Activated T-cell treated with anti-CD3 and anti-CD28 coated beads, Interleukin-2, amount 50 U/mL, for 4 hours (primary cell): ENCODE measurements around the gene PCIF1. TPM values are rescaled to one million over a fixed set of nuclear protein-coding genes. Genes with fewer than 3 reads are reported as not detected.
"Not testable (repeated sequence)": the region's sequence is repeated elsewhere in the genome, so short reads cannot be mapped to it uniquely, and the experiment has no call there.

Experiments used
- ATAC-seq, 2 donors: fragments of 200-7000 bp; cut with Tn5 transposase; one replicate each; pipeline ENCODE4 v1.10.0; 2021
- DNase-seq: peaks from one replicate; pipeline ENCODE4 v3.0.0-alpha.2; 2020
- H3K27me3 Mint-ChIP-seq: one replicate; pipeline ENCODE4 v1.8.0; 2021; ENCODE audit warnings: low read depth, mixed read lengths
- H3K36me3 Mint-ChIP-seq: one replicate; pipeline ENCODE4 v1.8.0; 2022; ENCODE audit warnings: mixed read lengths; ENCODE audit not compliant: insufficient read depth
- H3K4me1 Mint-ChIP-seq: one replicate; pipeline ENCODE4 v1.8.0; 2021; ENCODE audit warnings: low read depth, mixed read lengths
- H3K4me3 Mint-ChIP-seq: one replicate; pipeline ENCODE4 v1.8.0; 2021; ENCODE audit warnings: mild to moderate bottlenecking, moderate library complexity, mixed read lengths
- H3K9me3 Mint-ChIP-seq: one replicate; pipeline ENCODE4 v1.8.0; 2021; ENCODE audit warnings: mixed read lengths
- total RNA-seq, 3 donors: library from RNA; stranded (reverse); gene quantifications; one replicate each; pipeline ENCODE4 v1.2.1, GENCODE V29; 2021

PCIF1 gene
- total RNA-seq, 3 donors from 2014 or later, result 24.4 to 28.9 (median 28.4) TPM

DNA sequence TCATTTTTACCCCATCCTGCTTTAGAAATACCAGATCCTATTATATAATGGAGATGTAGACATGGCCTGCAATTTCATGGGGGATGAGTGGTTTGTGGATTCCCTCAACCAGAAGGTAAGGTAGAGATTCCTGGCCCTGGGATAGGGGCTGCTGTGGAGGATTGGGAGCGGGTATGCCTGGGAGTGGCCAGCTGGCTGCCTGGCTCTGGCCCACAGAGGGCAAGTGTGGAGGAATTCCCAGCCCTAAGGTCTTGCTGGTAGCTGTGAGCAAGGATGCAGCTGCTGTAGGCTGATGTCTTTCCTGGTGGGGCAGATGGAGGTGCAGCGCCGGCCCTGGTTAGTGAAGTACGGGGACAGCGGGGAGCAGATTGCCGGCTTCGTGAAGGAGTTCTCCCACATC, 36.8 kb upstream of the PCIF1 start:
- H3K4me1 Mint-ChIP-seq, result peaks cover 16% of the 10 kb centered on the region
- DNase-seq (no peak), ATAC-seq (no peak)
- peaks cover 22% of the 10 kb centered on the region for H3K36me3 Mint-ChIP-seq
- no peaks in the 10 kb centered on the region for H3K9me3 Mint-ChIP-seq
- no peaks in the 10 kb centered on the region for H3K27me3 Mint-ChIP-seq
- no peak overlapping the region for H3K4me3 Mint-ChIP-seq

- no peaks in the 10 kb centered on the region for H3K27me3 Mint-ChIP-seq
- no peaks in the 10 kb centered on the region for H3K9me3 Mint-ChIP-seq
- H3K4me1 Mint-ChIP-seq, result peaks cover 10% of the 10 kb centered on the region
- peaks cover 22% of the 10 kb centered on the region for H3K36me3 Mint-ChIP-seq
- H3K4me3 Mint-ChIP-seq, result no peak overlapping the region
- ATAC-seq (no peak), DNase-seq (no peak)
Measured at GRCh38 chr20:45898285-45898684, 36.2 kb upstream of the PCIF1 start.

- no peak for ATAC-seq
- H3K4me1 Mint-ChIP-seq, result peaks cover 2% of the 10 kb centered on the region
- H3K36me3 Mint-ChIP-seq, result peaks cover 17% of the 10 kb centered on the region
- H3K27me3 Mint-ChIP-seq, result no peaks in the 10 kb centered on the region
- no peak for DNase-seq
- H3K9me3 Mint-ChIP-seq, result no peaks in the 10 kb centered on the region
- no peak overlapping the region for H3K4me3 Mint-ChIP-seq
Measured at GRCh38 chr20:45899046-45899835, 35.2 kb upstream of the PCIF1 start.

DNA sequence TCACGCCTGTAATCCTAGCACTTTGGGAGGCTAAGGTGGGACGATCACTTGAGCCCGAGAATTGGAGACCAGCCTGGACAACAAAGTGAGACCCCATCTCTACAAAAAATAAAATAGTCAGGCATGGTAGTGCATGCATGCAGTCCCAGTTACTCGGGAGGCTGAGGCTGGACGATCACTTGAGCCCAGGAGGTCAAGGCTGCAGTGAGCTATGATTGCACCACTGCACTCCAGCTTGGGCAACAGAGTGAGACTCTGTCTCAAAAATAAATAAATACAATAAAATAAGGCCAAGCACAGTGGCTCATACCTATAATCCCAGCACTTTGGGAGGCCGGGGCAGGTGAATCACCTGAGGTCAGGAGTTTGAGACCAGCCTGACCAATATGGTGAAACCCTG, 33.2 kb upstream of the PCIF1 start:
- H3K36me3 Mint-ChIP-seq, result peaks cover 16% of the 10 kb centered on the region
- not testable (repeated sequence) for H3K4me3 Mint-ChIP-seq, DNase-seq, H3K9me3 Mint-ChIP-seq, ATAC-seq, H3K4me1 Mint-ChIP-seq, H3K27me3 Mint-ChIP-seq

DNA sequence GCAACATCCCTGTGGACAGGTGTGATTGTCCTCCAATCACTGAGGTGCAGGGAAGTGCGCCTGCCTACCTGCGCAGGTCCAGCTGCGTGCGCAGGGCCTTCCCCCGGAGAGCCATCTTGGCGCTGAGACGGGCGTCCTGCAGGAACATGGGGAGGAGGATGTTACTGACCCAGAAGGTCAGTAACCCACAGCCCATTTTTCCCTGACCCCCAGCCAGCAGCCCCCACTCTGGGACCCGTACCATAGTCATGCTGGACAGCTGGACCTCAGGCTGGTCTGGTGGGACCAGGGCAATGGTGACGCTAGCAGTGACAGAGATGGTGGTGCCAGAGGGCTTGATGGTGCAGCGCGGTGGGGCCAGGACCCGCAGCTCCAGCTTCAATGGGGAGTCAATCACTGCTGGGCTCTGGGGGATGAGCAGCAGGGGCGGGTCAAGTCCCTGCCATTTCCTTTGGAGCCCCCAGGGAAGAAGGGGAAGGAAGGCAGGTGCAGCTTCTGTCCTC, 32.2 kb upstream of the PCIF1 start:
- Mint-ChIP-seq H3K4me1 (no peaks in the 10 kb centered on the region), H3K9me3 (no peaks in the 10 kb centered on the region), H3K27me3 (no peaks in the 10 kb centered on the region), H3K36me3 (peaks cover 14% of the 10 kb centered on the region), H3K4me3 (no peak overlapping the region)
- ATAC-seq, result no peak
- DNase-seq, result no peak

DNA sequence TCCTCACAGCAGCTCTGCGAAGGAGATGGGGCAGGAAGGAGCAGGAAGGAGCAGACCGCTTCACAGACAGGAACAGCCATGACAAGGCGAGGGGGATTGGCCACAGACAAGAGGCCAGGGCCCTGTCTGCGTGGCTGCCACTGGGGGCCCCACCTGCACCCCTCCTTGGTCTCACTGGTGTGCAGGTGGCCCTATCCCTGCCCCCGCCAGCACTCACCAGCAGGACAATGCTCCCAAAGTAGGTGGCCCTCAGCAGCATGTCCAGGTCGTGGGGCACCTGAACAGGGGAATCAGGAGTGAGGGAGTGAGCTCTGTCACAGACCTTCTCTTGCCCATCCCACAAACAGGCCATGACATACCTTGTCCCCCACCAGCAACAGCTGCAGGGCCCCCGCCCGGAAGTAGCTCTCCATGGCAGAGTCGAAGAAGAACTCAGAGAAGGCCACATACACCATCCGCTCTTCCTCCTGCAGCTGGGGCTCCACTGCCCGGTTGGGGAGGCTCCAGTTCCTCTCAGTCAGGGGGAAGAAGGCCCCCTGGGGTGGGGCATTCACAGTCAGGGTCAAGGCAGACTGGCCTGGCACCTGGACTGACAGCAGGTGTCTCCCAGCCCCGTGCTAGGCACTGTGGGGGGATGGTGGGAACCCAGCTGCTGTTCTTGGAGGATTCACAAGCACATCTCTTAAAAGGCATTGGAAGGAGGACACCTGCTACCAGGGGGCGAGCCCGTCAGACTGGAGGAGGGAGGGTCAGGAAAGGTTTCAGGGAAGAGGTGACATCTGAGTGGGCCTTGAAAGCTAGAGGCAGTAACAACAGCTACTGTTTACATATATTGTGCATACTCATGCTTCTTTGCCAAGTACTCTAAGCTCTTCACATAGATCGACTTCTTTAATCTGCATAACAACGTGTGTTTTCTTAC, 29.6 kb upstream of the PCIF1 start:
- Mint-ChIP-seq H3K27me3 (no peaks in the 10 kb centered on the region), H3K36me3 (no peaks in the 10 kb centered on the region), H3K4me1 (no peaks in the 10 kb centered on the region), H3K4me3 (no peak overlapping the region), H3K9me3 (no peaks in the 10 kb centered on the region)
- ATAC-seq (no peak), DNase-seq (no peak)

DNA sequence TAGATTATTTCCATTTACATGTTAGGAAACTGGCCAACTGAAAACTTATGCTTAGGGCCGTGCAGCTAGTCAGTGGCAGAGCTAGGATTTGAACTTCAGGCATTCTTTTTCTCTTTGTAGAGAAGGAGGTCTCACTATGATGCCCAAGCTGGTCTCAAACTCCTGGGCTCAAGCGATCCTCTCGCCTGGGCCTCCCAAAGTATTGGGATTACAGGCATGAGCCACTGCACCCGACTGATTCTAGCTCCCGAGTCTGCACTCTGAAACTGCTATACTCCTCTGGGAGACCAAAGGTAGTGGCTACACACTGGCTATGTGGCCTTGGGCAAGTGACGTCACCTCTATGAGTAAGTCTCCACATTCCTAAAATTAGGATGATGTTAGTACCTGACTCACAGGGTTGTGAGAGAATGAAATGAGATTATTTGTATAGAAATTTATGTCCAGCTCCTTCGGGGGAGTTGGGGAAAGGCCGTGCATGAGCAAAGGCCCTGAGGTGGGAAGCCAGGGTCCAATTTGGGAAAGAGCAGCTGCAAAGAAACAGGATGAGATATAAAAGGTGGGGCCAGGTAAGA, 28.9 kb upstream of the PCIF1 start:
- Mint-ChIP-seq H3K27me3 (no peaks in the 10 kb centered on the region), H3K9me3 (no peaks in the 10 kb centered on the region), H3K4me3 (no peak overlapping the region), H3K4me1 (peaks cover 1% of the 10 kb centered on the region), H3K36me3 (no peaks in the 10 kb centered on the region)
- no peak for DNase-seq
- no peak for ATAC-seq

DNA sequence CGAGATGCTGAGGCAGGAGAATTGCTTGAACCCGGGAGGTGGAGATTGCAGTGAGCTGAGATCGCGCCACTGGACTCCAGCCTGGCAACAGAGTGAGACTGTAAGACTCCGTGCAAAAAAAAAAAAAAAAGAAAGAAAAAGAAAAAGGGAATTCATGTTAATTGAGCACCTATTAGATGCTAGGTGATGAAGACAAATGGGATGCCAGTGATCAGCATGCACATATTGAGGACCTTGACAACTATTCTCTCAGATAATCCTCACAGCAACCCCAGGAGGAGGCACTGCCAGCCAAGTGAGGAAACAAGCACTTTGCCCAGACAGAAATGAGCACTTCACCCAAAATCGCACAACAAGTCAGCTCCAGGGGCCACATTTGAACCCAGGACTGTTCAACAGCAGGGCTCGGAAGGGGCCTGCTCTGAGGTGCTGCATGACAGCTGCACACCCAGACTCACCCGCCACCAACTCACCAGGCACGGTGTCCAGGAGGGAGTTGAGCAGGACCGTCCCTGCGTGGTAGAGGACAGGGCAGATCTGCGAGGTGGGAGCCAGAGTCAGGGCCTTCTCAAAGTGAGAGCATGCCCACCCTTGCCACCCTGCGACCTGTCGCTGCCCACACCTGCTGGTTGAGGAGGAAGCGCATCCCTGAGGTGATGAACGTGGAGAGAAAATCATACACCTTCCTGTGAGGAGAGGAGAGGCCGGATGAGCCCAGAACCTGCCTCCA, 27.1 kb upstream of the PCIF1 start:
- Mint-ChIP-seq H3K27me3 (no peaks in the 10 kb centered on the region), H3K9me3 (no peaks in the 10 kb centered on the region), H3K4me1 (peaks cover 14% of the 10 kb centered on the region), H3K4me3 (no peak overlapping the region), H3K36me3 (no peaks in the 10 kb centered on the region)
- DNase-seq (no peak), ATAC-seq (no peak)

DNA sequence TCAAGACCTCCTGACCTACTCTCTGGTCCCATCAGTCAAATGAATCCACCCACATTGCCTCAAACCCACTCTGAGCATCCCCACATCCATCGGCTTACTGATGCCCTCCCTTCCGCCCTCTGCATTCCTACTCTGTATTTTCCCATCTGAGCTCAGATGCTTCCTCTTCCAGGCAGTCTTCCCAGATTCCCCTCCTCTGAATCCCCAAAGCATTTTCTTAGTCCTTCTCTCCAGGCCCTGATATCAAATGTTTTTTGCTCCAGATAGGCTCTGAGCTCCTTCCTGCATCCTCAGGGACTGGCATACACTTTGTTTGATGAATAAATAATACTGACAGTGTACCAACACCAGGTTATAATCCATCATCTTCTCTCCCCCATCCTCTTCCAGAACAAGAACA, 26.4 kb upstream of the PCIF1 start:
- no peak for DNase-seq
- Mint-ChIP-seq H3K36me3 (no peaks in the 10 kb centered on the region), H3K27me3 (peaks cover 1% of the 10 kb centered on the region), H3K9me3 (no peaks in the 10 kb centered on the region), H3K4me1 (peaks cover 16% of the 10 kb centered on the region), H3K4me3 (no peak overlapping the region)
- ATAC-seq, result no peak

GRCh38 chr20:45909336-45909808, 25.1 kb upstream of the PCIF1 start:
- ATAC-seq (no peak), DNase-seq (no peak)
- H3K9me3 Mint-ChIP-seq, result no peaks in the 10 kb centered on the region
- H3K27me3 Mint-ChIP-seq, result peaks cover 5% of the 10 kb centered on the region
- H3K4me1 Mint-ChIP-seq, result peaks cover 17% of the 10 kb centered on the region
- no peak overlapping the region for H3K4me3 Mint-ChIP-seq
- no peaks in the 10 kb centered on the region for H3K36me3 Mint-ChIP-seq

DNA sequence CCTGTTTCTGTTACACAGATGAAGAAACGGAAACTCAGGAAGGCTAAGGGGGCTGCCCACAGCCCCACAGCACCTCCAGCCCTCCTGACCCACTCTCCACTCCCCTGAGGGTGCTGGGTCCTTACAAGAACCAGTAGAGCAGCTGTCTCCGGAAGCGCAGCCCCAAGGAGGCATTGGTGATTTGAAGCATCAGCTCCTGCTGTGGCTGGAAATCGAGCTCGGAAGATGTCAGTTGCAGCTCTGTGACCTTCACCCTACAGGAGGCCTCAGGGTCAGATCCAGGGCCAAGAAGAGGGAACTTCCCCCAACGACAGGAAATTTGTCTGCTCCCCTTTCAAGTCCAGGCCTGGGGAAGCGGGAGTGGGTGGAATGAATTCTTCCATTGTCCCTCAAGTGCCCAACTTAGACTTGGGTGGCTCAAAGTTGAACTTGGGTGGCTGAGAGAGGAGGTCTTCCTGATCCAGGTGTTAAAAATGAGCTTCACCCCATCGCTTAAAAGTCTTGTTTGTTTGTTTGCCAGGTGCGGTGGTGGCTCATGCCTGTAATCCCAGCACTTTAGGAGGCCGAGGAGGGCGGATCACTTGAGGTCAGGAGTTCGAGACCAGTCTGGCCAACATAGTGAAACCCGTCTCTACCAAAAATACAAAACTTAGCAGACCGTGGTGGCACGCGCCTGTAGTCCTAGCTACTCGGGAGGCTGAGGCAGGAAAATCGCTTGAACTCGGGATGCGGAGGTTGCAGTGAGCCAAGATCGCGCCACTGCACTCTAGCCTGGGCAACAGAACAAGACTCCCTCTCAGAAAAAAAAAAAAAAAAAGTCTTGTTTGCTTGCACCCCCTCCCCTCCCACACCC, 24.4 kb upstream of the PCIF1 start:
- DNase-seq (no peak), ATAC-seq (no peak)
- Mint-ChIP-seq H3K9me3 (no peaks in the 10 kb centered on the region), H3K36me3 (no peaks in the 10 kb centered on the region), H3K27me3 (peaks cover 5% of the 10 kb centered on the region), H3K4me1 (peaks cover 18% of the 10 kb centered on the region), H3K4me3 (peak overlapping the region; percentile 78)

DNA sequence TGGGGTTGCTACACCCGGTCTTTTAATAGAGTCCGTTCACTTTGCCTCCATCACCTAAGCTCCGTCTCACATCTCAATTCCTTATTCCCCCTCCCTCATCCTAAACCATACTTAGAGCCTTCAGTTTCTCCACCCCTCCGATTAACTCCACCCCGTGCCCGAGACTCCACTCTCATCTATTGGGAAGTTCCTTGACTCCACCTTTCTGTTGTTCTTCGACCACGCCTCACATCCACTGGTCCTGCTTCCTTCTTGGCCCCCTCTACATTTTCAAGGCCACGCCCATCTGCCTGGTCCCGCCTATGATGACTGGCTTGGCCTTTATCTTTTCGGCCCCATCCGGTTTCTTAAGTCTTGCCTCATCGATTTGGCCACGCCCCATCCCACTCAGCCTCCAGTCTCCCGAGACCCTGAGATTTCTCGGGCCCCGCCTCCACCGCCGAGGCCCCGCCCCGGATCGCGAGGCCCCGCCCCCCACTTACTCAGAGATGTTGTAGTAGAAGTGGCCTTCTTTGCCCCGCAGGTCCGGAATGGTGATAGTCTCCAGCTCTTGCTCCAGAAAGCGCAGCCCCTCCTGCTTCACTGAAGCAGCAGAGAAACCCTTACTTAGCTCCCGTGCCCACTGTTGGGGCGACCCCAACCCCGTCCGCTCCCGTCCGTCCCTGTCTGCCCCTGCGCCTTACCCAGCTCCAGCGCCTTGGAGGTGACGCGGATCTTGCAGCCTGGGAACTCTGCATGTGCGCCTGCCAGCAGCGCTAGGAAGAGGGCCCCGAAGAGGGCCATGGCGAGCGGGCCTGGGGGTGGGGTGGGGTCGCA, 23.6 kb upstream of the PCIF1 start:
- H3K36me3 Mint-ChIP-seq, result no peaks in the 10 kb centered on the region
- H3K9me3 Mint-ChIP-seq, result no peaks in the 10 kb centered on the region
- ATAC-seq (peak; percentile 92 to 93), DNase-seq (peak; percentile 87)
- H3K4me1 Mint-ChIP-seq, result peaks cover 18% of the 10 kb centered on the region
- H3K27me3 Mint-ChIP-seq, result peaks cover 9% of the 10 kb centered on the region
- peak overlapping the region; percentile 78 for H3K4me3 Mint-ChIP-seq
